ENCODE measurements around the gene UGDH. TPM values are rescaled to one million over a fixed set of nuclear protein-coding genes. Genes with fewer than 3 reads are reported as not detected.
"Not testable (repeated sequence)": the region's sequence is repeated elsewhere in the genome, so short reads cannot be mapped to it uniquely, and the experiment has no call there.

The UGDH gene
- total RNA-seq, 1 donor from 2014 or later, result 93.9 TPM

DNA sequence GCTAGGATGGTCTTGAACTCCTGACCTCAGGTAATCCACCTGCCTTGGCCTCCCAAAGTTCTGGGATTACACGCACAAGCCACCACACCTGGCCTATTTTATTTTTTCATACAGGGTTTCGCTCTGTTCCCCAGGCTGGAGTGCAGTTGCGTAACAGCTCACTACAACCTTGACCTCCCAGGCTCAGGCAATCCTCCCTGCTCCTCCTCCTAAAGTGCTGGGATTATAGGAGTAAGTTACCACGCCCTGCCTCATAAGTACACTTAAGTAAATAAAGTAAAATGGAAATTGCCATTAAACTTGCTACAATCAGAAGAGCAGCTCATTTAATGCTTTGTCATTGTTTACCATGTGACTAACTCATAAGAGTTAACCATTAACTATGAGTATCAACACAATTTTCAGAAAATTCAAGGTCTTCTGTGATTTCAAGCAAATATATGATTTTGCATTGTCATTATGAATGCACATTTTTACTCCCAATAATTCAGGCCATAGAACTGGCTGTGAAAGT lies 12.3 kb downstream of the UGDH start:
- Mint-ChIP-seq H3K9me3 (ENCODE audit: unreplicated experiment) (no peaks in the 10 kb centered on the region), H3K4me1 (ENCODE audit: unreplicated experiment) (no peaks in the 10 kb centered on the region), H3K4me3 (ENCODE audit: unreplicated experiment) (no peak overlapping the region), H3K27ac (ENCODE audit: unreplicated experiment) (no peak overlapping the region), H3K36me3 (ENCODE audit: low read depth, unreplicated experiment) (peaks cover 7% of the 10 kb centered on the region), H3K27me3 (ENCODE audit: unreplicated experiment) (no peaks in the 10 kb centered on the region)
- no peak for DNase-seq (ENCODE audit: low spot score)
- TF ChIP-seq, protein P1, sequence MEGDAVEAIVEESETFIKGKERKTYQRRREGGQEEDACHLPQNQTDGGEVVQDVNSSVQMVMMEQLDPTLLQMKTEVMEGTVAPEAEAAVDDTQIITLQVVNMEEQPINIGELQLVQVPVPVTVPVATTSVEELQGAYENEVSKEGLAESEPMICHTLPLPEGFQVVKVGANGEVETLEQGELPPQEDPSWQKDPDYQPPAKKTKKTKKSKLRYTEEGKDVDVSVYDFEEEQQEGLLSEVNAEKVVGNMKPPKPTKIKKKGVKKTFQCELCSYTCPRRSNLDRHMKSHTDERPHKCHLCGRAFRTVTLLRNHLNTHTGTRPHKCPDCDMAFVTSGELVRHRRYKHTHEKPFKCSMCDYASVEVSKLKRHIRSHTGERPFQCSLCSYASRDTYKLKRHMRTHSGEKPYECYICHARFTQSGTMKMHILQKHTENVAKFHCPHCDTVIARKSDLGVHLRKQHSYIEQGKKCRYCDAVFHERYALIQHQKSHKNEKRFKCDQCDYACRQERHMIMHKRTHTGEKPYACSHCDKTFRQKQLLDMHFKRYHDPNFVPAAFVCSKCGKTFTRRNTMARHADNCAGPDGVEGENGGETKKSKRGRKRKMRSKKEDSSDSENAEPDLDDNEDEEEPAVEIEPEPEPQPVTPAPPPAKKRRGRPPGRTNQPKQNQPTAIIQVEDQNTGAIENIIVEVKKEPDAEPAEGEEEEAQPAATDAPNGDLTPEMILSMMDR (IDR thresholded peaks at IDR 0.05; ENCODE audit: unreplicated experiment), result no peak

DNA sequence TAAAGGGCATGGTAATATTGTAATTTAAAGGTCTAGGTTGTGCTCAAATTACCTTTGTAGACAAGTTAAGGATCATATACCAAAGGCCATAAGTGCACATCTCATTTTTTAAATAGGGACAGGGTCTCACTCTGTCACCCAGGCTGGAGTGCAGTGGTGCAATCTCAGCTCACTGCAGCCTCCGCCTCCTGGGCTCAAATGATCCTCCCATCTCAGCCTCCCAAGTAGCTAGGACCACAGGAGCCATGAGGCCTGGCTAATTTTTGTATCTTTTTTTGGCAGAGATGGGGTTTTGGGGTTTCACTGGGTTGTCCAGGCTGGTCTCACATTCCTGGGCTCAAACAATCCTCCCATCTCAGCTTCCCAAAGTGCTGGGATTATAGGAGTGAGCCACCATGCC lies 13.0 kb downstream of the UGDH start:
- H3K4me3 Mint-ChIP-seq (ENCODE audit: unreplicated experiment); H3K9me3 Mint-ChIP-seq (ENCODE audit: unreplicated experiment); H3K27me3 Mint-ChIP-seq (ENCODE audit: unreplicated experiment); DNase-seq (ENCODE audit: low spot score); H3K4me1 Mint-ChIP-seq (ENCODE audit: unreplicated experiment); H3K27ac Mint-ChIP-seq (ENCODE audit: unreplicated experiment): not testable (repeated sequence)
- peaks cover 14% of the 10 kb centered on the region for H3K36me3 Mint-ChIP-seq (ENCODE audit: low read depth, unreplicated experiment)

DNA sequence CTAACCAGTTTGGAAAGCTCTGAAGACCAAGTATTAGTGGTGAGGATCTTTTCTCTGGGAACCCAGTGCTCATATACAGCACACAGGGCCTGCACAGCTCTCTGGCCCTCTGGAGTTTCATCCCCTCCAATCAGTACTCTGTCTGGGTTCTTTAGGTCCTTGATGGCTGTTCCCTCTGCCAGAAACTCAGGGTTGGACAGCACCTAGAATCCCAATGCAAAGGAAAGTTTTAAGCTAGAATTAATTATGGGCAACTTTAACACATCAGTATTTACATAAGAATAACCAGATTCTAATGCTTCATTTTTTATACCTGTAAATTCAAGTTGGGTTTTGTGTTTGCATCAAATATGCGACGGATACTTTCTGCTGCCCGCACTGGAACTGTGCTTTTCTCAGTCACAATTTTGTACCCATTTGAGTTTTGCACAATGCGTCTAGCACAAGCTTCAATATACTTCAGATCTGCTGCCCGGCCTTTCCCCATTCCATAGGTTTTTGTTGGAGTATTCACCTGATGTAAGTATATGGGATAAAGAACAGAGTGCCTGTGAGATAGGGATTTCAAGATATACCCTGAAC lies 16.8 kb downstream of the UGDH start:
- H3K4me1 Mint-ChIP-seq (ENCODE audit: unreplicated experiment), result no peaks in the 10 kb centered on the region
- peaks cover 20% of the 10 kb centered on the region for H3K36me3 Mint-ChIP-seq (ENCODE audit: low read depth, unreplicated experiment)
- H3K27me3 Mint-ChIP-seq (ENCODE audit: unreplicated experiment), result no peaks in the 10 kb centered on the region
- TF ChIP-seq, protein P1 (IDR thresholded peaks at IDR 0.05; ENCODE audit: unreplicated experiment), result no peak
- H3K27ac Mint-ChIP-seq (ENCODE audit: unreplicated experiment), result no peak overlapping the region
- no peak overlapping the region for H3K4me3 Mint-ChIP-seq (ENCODE audit: unreplicated experiment)
- H3K9me3 Mint-ChIP-seq (ENCODE audit: unreplicated experiment), result no peaks in the 10 kb centered on the region
- no peak for DNase-seq (ENCODE audit: low spot score)

DNA sequence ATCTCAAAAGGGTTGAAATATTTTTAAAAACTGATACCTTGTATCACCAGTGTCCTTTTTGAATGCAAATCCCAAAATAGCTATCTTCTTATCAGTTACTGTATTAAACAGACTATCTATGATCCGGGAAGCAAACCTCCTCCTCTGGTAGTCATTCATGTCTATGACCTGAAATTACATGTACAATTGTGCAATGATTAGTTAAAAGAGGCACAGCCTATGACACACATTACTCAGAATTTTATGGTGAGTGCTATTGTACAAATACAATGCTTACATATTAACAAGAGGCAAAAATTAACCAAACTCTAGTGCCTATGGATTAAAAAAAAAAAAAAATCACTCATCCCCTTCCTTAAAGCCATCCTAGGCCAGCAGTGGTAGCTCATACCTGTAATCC lies 21.7 kb downstream of the UGDH start:
- no peaks in the 10 kb centered on the region for H3K27me3 Mint-ChIP-seq (ENCODE audit: unreplicated experiment)
- no peaks in the 10 kb centered on the region for H3K9me3 Mint-ChIP-seq (ENCODE audit: unreplicated experiment)
- no peak overlapping the region for H3K27ac Mint-ChIP-seq (ENCODE audit: unreplicated experiment)
- no peak for DNase-seq (ENCODE audit: low spot score)
- no peaks in the 10 kb centered on the region for H3K4me1 Mint-ChIP-seq (ENCODE audit: unreplicated experiment)
- H3K4me3 Mint-ChIP-seq (ENCODE audit: unreplicated experiment), result no peak overlapping the region
- H3K36me3 Mint-ChIP-seq (ENCODE audit: low read depth, unreplicated experiment), result peaks cover 40% of the 10 kb centered on the region
- TF ChIP-seq, protein P1 (IDR thresholded peaks at IDR 0.05; ENCODE audit: unreplicated experiment), result no peak

DNA sequence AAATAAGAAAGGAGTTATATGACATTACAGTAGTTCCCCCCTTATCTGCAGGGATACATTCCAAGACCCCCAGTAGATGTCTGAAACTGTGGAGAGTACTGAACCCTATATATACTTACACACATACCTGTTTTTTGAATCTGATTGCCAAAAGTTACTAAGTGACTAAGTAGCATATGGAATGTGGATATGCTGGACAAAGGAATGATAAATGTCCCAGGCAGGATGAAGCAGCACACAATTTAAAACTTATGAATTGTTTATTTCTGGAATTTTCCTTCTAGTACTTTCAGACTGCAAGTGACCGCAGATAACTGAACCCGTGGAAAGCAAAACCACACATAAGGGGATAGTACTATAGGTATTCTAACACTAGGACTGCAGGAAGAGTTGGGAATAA lies 22.7 kb downstream of the UGDH start:
- TF ChIP-seq, protein P1 (IDR thresholded peaks at IDR 0.05; ENCODE audit: unreplicated experiment), result no peak
- no peak for DNase-seq (ENCODE audit: low spot score)
- no peaks in the 10 kb centered on the region for H3K27me3 Mint-ChIP-seq (ENCODE audit: unreplicated experiment)
- no peaks in the 10 kb centered on the region for H3K4me1 Mint-ChIP-seq (ENCODE audit: unreplicated experiment)
- no peak overlapping the region for H3K4me3 Mint-ChIP-seq (ENCODE audit: unreplicated experiment)
- no peak overlapping the region for H3K27ac Mint-ChIP-seq (ENCODE audit: unreplicated experiment)
- H3K36me3 Mint-ChIP-seq (ENCODE audit: low read depth, unreplicated experiment), result peaks cover 39% of the 10 kb centered on the region
- no peaks in the 10 kb centered on the region for H3K9me3 Mint-ChIP-seq (ENCODE audit: unreplicated experiment)

DNA sequence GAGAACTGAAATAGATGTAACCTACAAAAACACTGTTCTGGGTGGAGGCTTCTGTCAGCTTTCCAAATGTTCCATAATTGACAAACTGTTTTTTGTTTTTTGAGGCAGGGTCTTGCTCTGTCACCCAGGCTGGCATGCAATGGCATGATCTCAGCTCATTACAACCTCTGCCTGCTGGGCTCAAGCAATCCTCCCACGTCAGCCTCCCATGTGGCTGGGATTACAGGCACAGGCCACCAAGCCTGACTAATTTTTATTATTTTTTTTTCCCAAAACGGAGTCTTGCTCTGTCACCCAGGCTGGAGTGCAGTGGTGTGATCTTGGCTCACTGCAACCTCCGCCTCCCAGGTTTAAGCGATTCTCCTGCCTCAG lies 24.6 kb downstream of the UGDH start:
- not testable (repeated sequence) for H3K27me3 Mint-ChIP-seq (ENCODE audit: unreplicated experiment); H3K4me3 Mint-ChIP-seq (ENCODE audit: unreplicated experiment); DNase-seq (ENCODE audit: low spot score); H3K9me3 Mint-ChIP-seq (ENCODE audit: unreplicated experiment); H3K27ac Mint-ChIP-seq (ENCODE audit: unreplicated experiment); H3K4me1 Mint-ChIP-seq (ENCODE audit: unreplicated experiment)
- H3K36me3 Mint-ChIP-seq (ENCODE audit: low read depth, unreplicated experiment), result peaks cover 39% of the 10 kb centered on the region
